Measurements from ENCODE around the gene RRP7A.
A peak's percentile ranks its signal among the peaks of the same experiment; 100 is the strongest.
"Not testable (repeated sequence)": the region's sequence is repeated elsewhere in the genome, so short reads cannot be mapped to it uniquely, and the experiment has no call there.

The RRP7A gene

DNA sequence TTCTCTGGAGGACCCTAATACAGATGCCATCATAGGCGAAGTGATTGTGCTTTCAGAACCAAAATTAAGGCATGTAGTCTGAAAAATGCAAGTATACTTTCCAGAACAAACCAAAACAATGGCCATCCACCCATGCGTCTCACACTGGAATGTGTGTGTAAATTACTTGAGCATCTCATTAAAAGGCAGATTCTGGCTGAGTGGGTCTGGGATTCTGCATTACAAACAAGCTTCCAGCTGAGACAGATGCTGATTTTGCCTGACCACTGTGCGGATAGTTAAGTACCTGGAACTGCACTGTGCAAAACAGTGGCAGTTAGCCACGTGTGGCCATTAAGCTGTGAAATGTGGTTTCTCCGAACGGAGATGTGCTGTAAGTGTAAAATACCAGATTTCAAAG is 26.2 kb downstream of the RRP7A start:
- DNase-seq, result no peak

DNA sequence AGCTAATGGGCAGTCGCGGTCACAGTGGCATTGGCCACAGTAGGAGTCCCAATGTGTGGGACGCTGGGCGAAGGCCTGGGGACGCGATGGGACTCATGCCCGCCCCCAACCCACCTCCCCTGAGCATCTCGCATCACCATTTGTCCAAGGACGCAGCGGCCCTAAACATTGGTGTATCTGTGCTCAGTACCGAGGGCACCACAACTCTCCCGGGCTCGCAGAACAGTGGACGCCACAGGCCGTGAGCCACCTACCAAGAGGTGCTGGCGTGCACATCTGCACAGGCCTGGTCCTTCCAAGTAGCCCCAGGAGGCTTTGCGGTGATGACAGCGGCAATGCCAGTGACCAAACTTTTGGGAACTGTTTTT is 27.3 kb downstream of the RRP7A start:
- DNase-seq, result no peak

- DNase-seq, result no peak
Observed at GRCh38 chr22:42490243-42490832, 29.3 kb downstream of the RRP7A start.

- no peak for DNase-seq
Observed at GRCh38 chr22:42489000-42489399, 30.6 kb downstream of the RRP7A start.

- DNase-seq, result no peak
Observed at GRCh38 chr22:42484506-42484905, 35.1 kb downstream of the RRP7A start.

DNA sequence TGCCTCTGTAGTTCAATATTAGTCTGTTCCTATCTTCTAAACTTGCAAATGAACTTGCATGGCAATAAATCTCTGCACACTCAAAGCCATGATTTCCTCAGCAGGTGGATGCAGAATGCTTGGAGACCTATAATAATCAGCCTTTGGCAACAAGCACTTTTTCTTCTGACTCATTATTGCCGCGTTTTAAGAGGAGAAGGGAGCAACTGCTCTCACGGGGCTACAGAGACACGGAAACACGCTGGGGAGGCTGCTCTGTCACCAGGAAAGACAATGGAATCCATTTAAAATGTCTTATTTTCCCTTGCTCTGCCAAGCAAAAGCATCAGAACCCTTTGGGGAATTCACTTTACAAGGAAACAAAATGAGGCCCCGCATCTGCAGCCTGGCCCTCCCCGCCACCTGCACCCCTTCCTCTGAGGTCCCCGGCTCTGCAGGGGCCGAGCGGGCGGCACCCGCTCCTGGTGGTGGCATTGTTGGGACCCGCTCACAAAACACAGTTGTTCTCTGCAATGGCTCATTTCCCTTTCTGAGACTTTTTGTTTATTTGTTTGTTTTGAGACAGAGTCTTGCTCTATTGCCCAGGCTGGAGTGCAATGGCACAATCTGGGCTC is 35.9 kb downstream of the RRP7A start:
- not testable (repeated sequence) for DNase-seq

DNA sequence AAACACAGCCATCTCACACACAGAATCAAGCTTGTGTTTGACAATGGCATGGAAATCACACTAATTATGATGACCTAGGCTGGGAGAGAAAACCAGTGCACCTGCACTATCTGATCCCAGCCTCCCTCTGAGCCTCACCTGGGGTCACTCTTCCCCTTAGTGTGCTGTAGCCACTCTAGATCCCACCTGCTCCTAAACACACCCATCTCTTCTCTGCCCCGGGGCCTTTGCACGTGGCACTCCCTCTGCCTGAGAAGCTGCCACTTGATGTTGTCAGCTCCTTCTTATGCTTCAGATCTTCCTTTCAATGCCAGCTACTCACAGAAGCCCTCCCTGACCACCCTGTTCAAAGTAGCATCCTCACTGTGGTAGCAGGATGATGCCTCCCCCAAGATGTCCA is 44.5 kb downstream of the RRP7A start:
- no peak for DNase-seq

DNA sequence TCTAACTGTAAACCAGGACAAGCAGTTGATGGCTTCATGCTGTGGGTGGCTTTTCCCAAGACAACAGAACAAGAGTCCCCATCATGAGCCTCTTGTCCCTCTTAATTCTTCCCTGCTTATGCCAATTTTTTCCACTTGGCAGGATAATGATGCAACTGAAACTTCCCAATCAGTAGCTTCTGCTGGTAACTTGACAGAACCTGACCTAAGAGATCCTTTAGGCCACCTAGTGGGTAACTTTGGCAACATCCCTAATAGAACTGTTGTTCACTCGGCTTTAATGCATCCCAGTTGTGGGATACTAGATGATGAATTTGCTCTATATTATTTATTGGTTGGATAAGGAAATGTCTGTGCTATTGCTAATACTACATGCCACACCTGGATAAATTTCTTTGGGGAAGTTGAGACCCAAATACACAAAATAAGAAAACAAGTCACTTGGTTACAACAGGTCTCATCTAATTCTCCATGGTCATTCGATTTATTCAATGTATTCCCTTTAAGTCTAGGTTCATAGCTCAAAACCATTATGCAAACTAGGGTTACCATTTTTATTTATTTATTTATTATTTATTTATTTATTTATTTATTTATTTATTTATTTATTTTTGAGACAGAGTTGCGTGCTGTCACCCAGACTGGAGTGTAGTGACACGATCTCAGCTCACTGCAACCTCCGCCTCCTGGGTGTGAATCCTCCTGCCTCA is 46.0 kb downstream of the RRP7A start:
- DNase-seq, result peak; percentile 56

DNA sequence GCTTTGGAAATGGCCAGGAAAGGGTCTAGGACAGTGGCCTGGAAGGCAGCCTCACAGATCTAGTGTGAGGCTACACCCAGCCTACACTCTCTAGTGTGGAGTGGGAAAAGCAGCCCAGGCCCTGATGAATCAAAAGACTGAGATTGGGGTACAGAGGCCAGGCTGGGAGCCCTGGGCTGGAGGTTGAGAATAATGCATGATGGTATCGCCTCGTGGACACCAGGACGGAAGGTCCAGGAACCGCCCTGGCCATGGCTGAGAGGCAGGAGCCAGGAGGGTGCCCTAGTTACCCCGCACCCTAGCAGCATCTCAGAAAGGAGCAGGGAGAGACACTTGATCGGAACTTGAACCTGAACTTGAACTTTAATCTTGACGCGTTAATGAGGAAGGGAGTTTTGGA is 46.9 kb downstream of the RRP7A start:
- no peak for DNase-seq

DNA sequence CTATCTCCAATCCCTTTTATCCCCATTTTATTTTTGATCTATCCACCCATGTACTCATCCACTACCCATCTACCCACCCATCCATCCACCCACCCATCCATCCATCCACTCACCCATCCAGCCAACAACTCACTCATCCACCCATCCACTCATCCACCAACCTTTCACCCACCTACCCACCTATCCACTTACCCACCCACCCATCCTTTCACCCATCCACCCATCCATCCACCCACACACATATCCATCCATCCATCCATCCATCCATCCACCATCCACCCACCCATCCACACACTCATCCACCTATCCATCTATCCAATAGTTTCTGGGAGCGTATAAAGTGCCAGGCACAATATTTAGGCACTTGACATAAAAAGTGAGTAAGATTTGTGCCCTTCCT is 48.2 kb downstream of the RRP7A start:
- DNase-seq, result no peak

- DNase-seq, result no peak
Observed at GRCh38 chr22:42470366-42471082, 49.1 kb downstream of the RRP7A start.

DNA sequence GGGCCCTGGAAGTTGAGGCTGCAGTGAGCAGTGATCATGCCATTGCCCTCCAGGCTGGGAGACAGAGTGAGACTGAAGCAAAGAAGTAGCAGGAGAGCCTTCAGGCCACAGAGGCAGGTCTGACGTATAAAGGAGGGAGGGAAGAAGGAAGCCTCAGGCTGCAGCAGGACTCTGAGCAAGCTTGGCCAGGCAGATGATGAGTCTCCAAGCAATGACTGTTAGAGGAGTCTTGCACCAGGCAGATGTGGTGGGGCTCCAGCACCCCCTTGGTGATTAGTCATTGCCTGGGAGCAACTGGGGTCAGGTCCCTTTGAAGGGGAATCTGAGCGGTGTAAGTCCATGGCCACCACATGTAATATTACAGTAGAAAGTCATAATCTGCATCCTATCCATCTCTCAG is 50.8 kb downstream of the RRP7A start:
- no peak for DNase-seq

GRCh38 chr22:42462016-42462415 is 57.6 kb downstream of the RRP7A start:
- DNase-seq, result no peak

DNA sequence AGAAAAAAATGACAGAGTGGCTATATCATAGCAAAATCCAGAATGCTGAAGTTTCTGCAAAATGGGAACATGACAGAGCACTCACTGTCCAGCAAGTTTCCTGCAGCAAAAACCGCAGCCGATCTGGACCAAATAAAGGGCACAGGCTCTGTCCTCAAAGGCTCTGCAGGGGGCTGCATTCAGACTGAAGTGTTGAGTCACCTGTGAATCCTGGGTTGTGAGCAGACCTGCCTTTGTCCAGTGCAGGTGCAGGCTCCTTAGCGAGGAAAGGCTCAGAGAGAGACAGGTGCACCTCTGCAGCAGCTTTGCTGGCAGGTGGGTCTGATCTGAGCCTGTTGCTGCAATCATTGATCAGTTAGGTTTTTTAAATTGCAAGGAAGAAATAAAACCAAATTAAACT is 58.1 kb downstream of the RRP7A start:
- DNase-seq, result no peak

Data from kidney glomerular epithelial cell (primary cell).